IMR-90 (cell line): ENCODE measurements around the gene RFXANK. TPM values are rescaled to one million over a fixed set of nuclear protein-coding genes. Genes with fewer than 3 reads are reported as not detected.

Experiments used
- ATAC-seq: fragments of 200-7000 bp; cut with Tn5 transposase; 2 replicates; pipeline ENCODE4 v1.9.1; 2020; ENCODE audit warnings: low read depth, mild to moderate bottlenecking, moderate library complexity
- BruUV-seq: library from RNA; stranded (reverse); fragments of 400-500 nt; replicated peaks from 2 replicates; lab custom pipeline; 2021; lab: Mats Ljungman, UMichigan
- CTCF ChIA-PET: fragments of 300-600 bp; formaldehyde crosslinking; extraction: SDS; loops from one replicate; lab custom pipeline; 2021; ENCODE audit warnings: antibody characterized with exemption; lab: Yijun Ruan, JAX
- POLR2A ChIA-PET: fragments of 300-600 bp; sonication (Branson Sonifier 250); formaldehyde crosslinking; loops from one replicate; lab custom pipeline; 2022; ENCODE audit warnings: antibody characterized with exemption; ENCODE audit not compliant: unreplicated experiment; lab: Charles Lee
- DNase-seq: peaks from one replicate; pipeline ENCODE4 v3.0.0; 2013
- H2AFZ ChIP-seq: replicated peaks from 2 replicates; pipeline ENCODE3; 2013; ENCODE audit warnings: low read length, mild to moderate bottlenecking; ENCODE audit not compliant: poor library complexity
- H2AK5ac ChIP-seq: 2 replicates; pipeline ENCODE4 v1.6.1; 2013; ENCODE audit warnings: low read depth, low read length, inconsistent platforms
- H2AK9ac ChIP-seq: replicated peaks from 2 replicates; pipeline ENCODE3; 2013; ENCODE audit warnings: mild to moderate bottlenecking, low read depth, low read length, moderate library complexity; ENCODE audit not compliant: poor library complexity
- H2BK120ac ChIP-seq: 2 replicates; pipeline ENCODE4 v1.6.1; 2013; ENCODE audit warnings: low read depth, low read length, inconsistent platforms
- H2BK15ac ChIP-seq: 3 replicates; pipeline ENCODE4 v1.6.1; 2013; ENCODE audit warnings: low read depth, low read length, inconsistent platforms
- H2BK20ac ChIP-seq: 2 replicates; pipeline ENCODE4 v1.6.1; 2013; ENCODE audit warnings: low read depth, mild to moderate bottlenecking, inconsistent platforms, low read length, moderate library complexity
- H2BK5ac ChIP-seq: 2 replicates; pipeline ENCODE4 v1.6.1; 2013; ENCODE audit warnings: mild to moderate bottlenecking, low read depth, low read length, inconsistent platforms; ENCODE audit not compliant: poor library complexity, severe bottlenecking
- H3K14ac ChIP-seq: replicated peaks from 2 replicates; pipeline ENCODE4 v1.6.1; 2013; ENCODE audit warnings: low read depth, low read length, inconsistent platforms
- H3K18ac ChIP-seq: 2 replicates; pipeline ENCODE4 v1.6.1; 2013; ENCODE audit warnings: low read depth, low read length, control low read depth
- H3K23ac ChIP-seq: 2 replicates; pipeline ENCODE4 v1.6.1; 2013; ENCODE audit warnings: low read depth, low read length, inconsistent platforms
- H3K27ac ChIP-seq: 2 replicates; pipeline ENCODE4 v1.5.1; 2013; ENCODE audit warnings: mild to moderate bottlenecking, control low read depth, low read length; ENCODE audit not compliant: insufficient read depth
- H3K27me3 ChIP-seq: 2 replicates; pipeline ENCODE4 v1.6.1; 2013; ENCODE audit warnings: low read length; ENCODE audit not compliant: control insufficient read depth, insufficient read depth
- H3K36me3 ChIP-seq: 2 replicates; pipeline ENCODE4 v1.6.1; 2013; ENCODE audit warnings: low read length, mixed read lengths; ENCODE audit not compliant: control insufficient read depth, insufficient read depth
- H3K4ac ChIP-seq: 2 replicates; pipeline ENCODE4 v1.6.1; 2013; ENCODE audit warnings: low read depth, low read length, inconsistent platforms
- H3K4me1 ChIP-seq: 2 replicates; pipeline ENCODE4 v1.6.1; 2013; ENCODE audit warnings: low read length, mixed read lengths; ENCODE audit not compliant: control insufficient read depth, insufficient read depth
- H3K4me2 ChIP-seq: 2 replicates; pipeline ENCODE4 v1.6.1; 2013; ENCODE audit warnings: low read depth, mild to moderate bottlenecking, control low read depth, low read length, moderate library complexity
- H3K4me3 ChIP-seq: 2 replicates; pipeline ENCODE4 v1.5.1; 2013; ENCODE audit warnings: low read depth, mild to moderate bottlenecking, control low read depth, low read length, moderate library complexity; ENCODE audit not compliant: insufficient read depth
- H3K56ac ChIP-seq: 2 replicates; pipeline ENCODE4 v1.6.1; 2013; ENCODE audit warnings: low read length, inconsistent platforms; ENCODE audit not compliant: insufficient read depth; ENCODE audit errors: extremely low read depth
- H3K79me1 ChIP-seq, 2 experiments: 2 replicates each; pipeline ENCODE4 v1.6.1; 2013; ENCODE audit warnings: low read length in 2 of 2, inconsistent platforms in 1 of 2, low read depth in 1 of 2
- H3K9ac ChIP-seq: 2 replicates; pipeline ENCODE4 v1.6.1; 2013; ENCODE audit warnings: low read depth, low read length, control low read depth
- H3K9me1 ChIP-seq: 2 replicates; pipeline ENCODE4 v1.6.1; 2013; ENCODE audit warnings: low read length, inconsistent platforms; ENCODE audit not compliant: insufficient read depth
- H3K9me3 ChIP-seq: 2 replicates; pipeline ENCODE4 v1.6.1; 2013; ENCODE audit warnings: low read length; ENCODE audit not compliant: control insufficient read depth, insufficient read depth
- H4K20me1 ChIP-seq: 2 replicates; pipeline ENCODE4 v1.6.1; 2013; ENCODE audit warnings: low read length, inconsistent platforms; ENCODE audit not compliant: insufficient read depth
- H4K5ac ChIP-seq: 2 replicates; pipeline ENCODE4 v1.6.1; 2013; ENCODE audit warnings: mild to moderate bottlenecking, low read depth, low read length, control low read depth
- H4K8ac ChIP-seq, 2 experiments: 2 replicates each; pipeline ENCODE4 v1.6.1; 2013; ENCODE audit warnings: low read depth in 2 of 2, low read length in 2 of 2, control low read depth in 1 of 2, inconsistent platforms in 1 of 2
- H4K91ac ChIP-seq: 2 replicates; pipeline ENCODE4 v1.6.1; 2013; ENCODE audit warnings: low read depth, low read length, inconsistent platforms; ENCODE audit not compliant: insufficient read depth
- BHLHE40 ChIP-seq: fragments of 150-350 bp; IDR thresholded peaks from 2 replicates; pipeline ENCODE4 v1.6.1; 2016; ENCODE audit warnings: mild to moderate bottlenecking, low read depth, low read length
- NFE2L2 ChIP-seq: fragments of 150-350 bp; IDR thresholded peaks from 2 replicates; pipeline ENCODE4 v1.6.1; 2016; ENCODE audit warnings: low read depth, mild to moderate bottlenecking, low read length
- POLR2A ChIP-seq: IDR thresholded peaks from 2 replicates; pipeline ENCODE4 v1.6.1; 2012; ENCODE audit warnings: mild to moderate bottlenecking, low read depth, low read length
- RFX5 ChIP-seq: IDR thresholded peaks from 2 replicates; pipeline ENCODE4 v1.8.0; 2012; ENCODE audit warnings: low read depth, mild to moderate bottlenecking, low read length, moderate library complexity
- WGBS, 2 experiments: methylation state at CpG; one replicate each; pipeline versions ENCODE4 v1.1.5 to v1.1.7; 2013; ENCODE audit warnings: missing lambda C conversion rate in 2 of 2; ENCODE audit not compliant: insufficient read length in 1 of 2; ENCODE audit errors: extremely low coverage in 2 of 2; 5-methylcytosine and 5-hydroxymethylcytosine counted together
- dilution Hi-C: fragments of 300-500 bp; cut with HindIII; formaldehyde crosslinking; loops from one replicate; pipeline ENCODE4 v1.14.3; 2018; ENCODE audit warnings: low sequenced_read_pairs; ENCODE audit not compliant: unreplicated experiment
- in situ Hi-C: fragments of 300-500 bp; cut with MboI; formaldehyde crosslinking; loops from 3 replicates; pipeline ENCODE4 v1.14.3; 2019; ENCODE audit warnings: low sequenced_read_pairs, inconsistent platforms, mixed read lengths
- intact Hi-C: fragments of 100-400 bp; cut with micrococcal nuclease; formaldehyde crosslinking; loops from 2 replicates; pipeline ENCODE4 v1.10.0; 2022
- polyA plus RNA-seq, 3 experiments: library from polyadenylated mRNA; depleted of rRNA; stranded (reverse); fragments of >200 nt; gene quantifications; 2 replicates each; pipeline ENCODE4 v1.2.3, GENCODE V29; 2012; ENCODE audit warnings: low replicate concordance in 1 of 3
- total RNA-seq: library from RNA; depleted of rRNA; stranded (reverse); fragments of >200 nt; gene quantifications from 2 replicates; pipeline ENCODE4 v1.2.3, GENCODE V29; 2012

Gene RFXANK
- total and polyA plus RNA-seq, 2 of the 4 experiments (the other 2 are of a cell fraction), result 68.3 to 97.8 TPM

GRCh38 chr19:19223636-19224035 is 31.6 kb downstream of the RFXANK start:
- Histone ChIP-seq H3K4ac (no peak overlapping the region), H3K14ac (no peak overlapping the region), H3K4me3 (no peak overlapping the region), H2BK5ac (no peak overlapping the region), H3K9me3 (no peaks in the 10 kb centered on the region), H3K23ac (no peak overlapping the region), H2AFZ (peak overlapping the region; percentile 51), H2AK9ac (peak overlapping the region; percentile 42), H3K27ac (no peak overlapping the region), H3K79me1 (no peaks in the 10 kb centered on the region), H4K20me1 (no peaks in the 10 kb centered on the region), H4K5ac (no peak overlapping the region), H2AK5ac (no peak overlapping the region), H4K91ac (no peak overlapping the region), H3K9me1 (no peaks in the 10 kb centered on the region), H2BK15ac (no peak overlapping the region), H3K27me3 (peaks cover 17% of the 10 kb centered on the region), H2BK20ac (no peak overlapping the region), H3K4me2 (no peak overlapping the region), H3K18ac (no peak overlapping the region), H3K4me1 (no peaks in the 10 kb centered on the region), H3K9ac (no peak overlapping the region), H4K8ac (no peak overlapping the region), H3K36me3 (no peaks in the 10 kb centered on the region), H3K56ac (no peak overlapping the region), H2BK120ac (no peak overlapping the region)
- DNase-seq, result no peak
- POLR2A ChIA-PET, result no interaction called here
- in situ Hi-C loops (no loop called here), intact Hi-C loops (no loop called here), dilution Hi-C loops (no loop called here)
- CTCF ChIA-PET, result no interaction called here
- TF ChIP-seq BHLHE40, result no peak
- no peak for TF ChIP-seq NFE2L2
- TF ChIP-seq RFX5, result no peak
- TF ChIP-seq POLR2A, result no peak
- BruUV-seq, result no TSS peak
- WGBS, 2 experiments, result no CpG with 5 or more reads among the region's 6 CpGs
- no peak for ATAC-seq
